Naive thymus-derived CD4-positive, alpha-beta T cell (primary cell): Measurements from ENCODE around the gene PXDN. TPM values are rescaled to one million over a fixed set of nuclear protein-coding genes. Genes with fewer than 3 reads are reported as not detected.

Experiments used
- ATAC-seq: fragments of 150-1000 bp; cut with Tn5 transposase; 2 replicates; pipeline ENCODE4 v1.10.0; 2021; ENCODE audit warnings: mild to moderate bottlenecking, moderate library complexity
- CTCF ChIA-PET: fragments of 350-600 bp; sonication (Branson Sonifier 250); formaldehyde crosslinking; loops from one replicate; lab custom pipeline; 2021; ENCODE audit warnings: antibody characterized with exemption; lab: Charles Lee
- POLR2A ChIA-PET: fragments of 350-600 bp; sonication (Branson Sonifier 250); formaldehyde crosslinking; loops from one replicate; lab custom pipeline; 2021; ENCODE audit warnings: antibody characterized with exemption, inconsistent platforms; lab: Charles Lee
- DNase-seq, 9 donors: peaks; one replicate each; pipeline versions ENCODE4 v3.0.0 to v3.0.0-alpha.2; 2020 to 2022; ENCODE audit warnings: mixed read lengths in 1 of 9
- H3K27ac ChIP-seq: one replicate; pipeline ENCODE4 v1.7.0; 2013; ENCODE audit warnings: mild to moderate bottlenecking, low read depth, low read length, moderate library complexity
- H3K27me3 ChIP-seq, 2 donors: one replicate each; pipeline ENCODE4 v1.7.0; 2013; ENCODE audit warnings: low read length in 2 of 2, mild to moderate bottlenecking in 2 of 2, moderate library complexity in 2 of 2; ENCODE audit not compliant: control insufficient read depth in 2 of 2, insufficient read depth in 2 of 2
- H3K36me3 ChIP-seq, 3 experiments: 1 replicate in 2 of 3; 2 replicates in 1 of 3; pipeline ENCODE4 v1.7.0; 2013; ENCODE audit warnings: low read length in 3 of 3, mild to moderate bottlenecking in 3 of 3, moderate library complexity in 1 of 3; ENCODE audit not compliant: insufficient read depth in 3 of 3, control insufficient read depth in 2 of 3
- H3K4me1 ChIP-seq, 2 donors: one replicate each; pipeline ENCODE4 v1.7.0; 2013; ENCODE audit warnings: low read length in 2 of 2, mild to moderate bottlenecking in 2 of 2, moderate library complexity in 1 of 2; ENCODE audit not compliant: control insufficient read depth in 2 of 2, insufficient read depth in 2 of 2
- H3K4me3 ChIP-seq: 2 replicates; pipeline ENCODE4 v1.7.0; 2013; ENCODE audit warnings: mild to moderate bottlenecking, low read length
- H3K9me3 ChIP-seq, 3 experiments: 1 replicate in 2 of 3; 2 replicates in 1 of 3; pipeline ENCODE4 v1.7.0; 2013; ENCODE audit warnings: low read length in 3 of 3; ENCODE audit not compliant: control insufficient read depth in 2 of 3
- H3K27ac Mint-ChIP-seq, 9 donors: one replicate each; pipeline ENCODE4 v1.8.0; 2020 to 2022; ENCODE audit warnings: mixed read lengths in 9 of 9, mild to moderate bottlenecking in 8 of 9, moderate library complexity in 5 of 9, inconsistent platforms in 2 of 9
- H3K27me3 Mint-ChIP-seq, 5 donors: one replicate each; pipeline ENCODE4 v1.8.0; 2021 to 2022; ENCODE audit warnings: mixed read lengths in 5 of 5, mild to moderate bottlenecking in 1 of 5
- H3K36me3 Mint-ChIP-seq, 5 donors: one replicate each; pipeline ENCODE4 v1.8.0; 2020 to 2022; ENCODE audit warnings: mixed read lengths in 5 of 5, mild to moderate bottlenecking in 3 of 5, inconsistent platforms in 1 of 5
- H3K4me1 Mint-ChIP-seq, 7 donors: one replicate each; pipeline ENCODE4 v1.8.0; 2020 to 2022; ENCODE audit warnings: mixed read lengths in 7 of 7, mild to moderate bottlenecking in 3 of 7, inconsistent platforms in 1 of 7
- H3K4me3 Mint-ChIP-seq, 10 donors: one replicate each; pipeline ENCODE4 v1.8.0; 2020 to 2022; ENCODE audit warnings: mild to moderate bottlenecking in 10 of 10, mixed read lengths in 10 of 10, moderate library complexity in 6 of 10, inconsistent platforms in 2 of 10
- H3K9me3 Mint-ChIP-seq, 11 donors: one replicate each; pipeline ENCODE4 v1.8.0; 2020 to 2022; ENCODE audit warnings: mixed read lengths in 11 of 11, mild to moderate bottlenecking in 4 of 11, inconsistent platforms in 1 of 11, moderate library complexity in 1 of 11
- intact Hi-C, 2 donors: fragments of 100-400 bp; cut with micrococcal nuclease; formaldehyde crosslinking; loops; one replicate each; pipeline ENCODE4 v1.15.1; 2023
- polyA plus RNA-seq, 2 donors: library from polyadenylated mRNA; unstranded; fragments of 300-500 nt; fragmentation: Illumina TruSeq; gene quantifications; one replicate each; pipeline ENCODE4 v1.2.3, GENCODE V29; 2021
- total RNA-seq, 6 experiments: library from RNA in 5 of 6; stranded (reverse) in 5 of 6; gene quantifications; 1 replicate in 5 of 6; 2 replicates in 1 of 6; pipeline ENCODE4 v1.2.3 and lab custom pipeline; 2021 to 2026

Gene PXDN
- total and polyA plus RNA-seq, 7 experiments from 2014 or later: 0.47 to 3.1 (median 1.00) TPM; not detected in 3

DNA sequence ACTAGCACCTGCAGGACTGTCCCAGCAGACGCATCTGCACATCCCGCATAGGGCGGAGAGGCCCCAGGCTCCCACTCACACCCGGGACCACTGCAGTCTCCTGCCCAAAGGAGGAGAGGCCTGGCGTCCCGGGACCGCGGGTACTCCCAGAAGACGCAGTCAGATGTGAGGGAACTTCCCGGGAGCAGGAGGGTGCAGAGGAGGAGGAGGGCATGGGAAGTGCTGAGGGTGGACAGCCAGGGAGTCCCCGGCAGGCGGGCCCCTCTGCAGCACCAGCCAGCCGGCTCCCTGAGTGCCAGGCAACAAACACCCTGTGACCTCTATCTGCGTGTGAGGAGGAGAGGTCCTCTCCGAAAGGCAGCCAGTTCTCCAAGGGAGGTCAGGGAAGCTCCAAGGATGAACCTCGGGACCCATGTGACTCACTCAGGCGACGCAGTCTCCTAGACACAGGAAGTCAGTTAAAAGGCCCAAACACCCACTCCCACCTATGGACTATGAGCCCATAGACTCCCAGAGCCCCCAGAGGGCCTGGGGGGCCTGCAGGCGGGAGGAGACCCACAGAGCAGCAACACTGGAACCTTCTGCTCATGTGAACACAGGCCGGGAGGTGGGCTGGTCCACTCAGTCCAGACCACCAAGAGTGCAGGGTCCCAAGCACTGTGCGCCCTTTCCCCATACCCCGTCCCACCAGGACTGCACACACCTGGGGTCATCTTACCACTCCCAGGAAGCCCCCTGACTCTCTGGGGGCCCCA lies 4.2 kb downstream of the PXDN start:
- H3K9me3 Mint-ChIP-seq: peaks cover 0 to 5% (median 0%) of the 10 kb centered on the region in 11 donors
- no peaks in the 10 kb centered on the region for H3K4me1 ChIP-seq
- H3K9me3 ChIP-seq: no peaks in the 10 kb centered on the region
- H3K4me3 Mint-ChIP-seq: peak overlapping the region in 1 of 10 donors; percentile 16
- H3K27me3 ChIP-seq: no peaks in the 10 kb centered on the region
- no peaks in the 10 kb centered on the region for H3K36me3 ChIP-seq
- H3K27ac ChIP-seq: no peak overlapping the region
- H3K27ac Mint-ChIP-seq: no peak overlapping the region
- H3K4me3 ChIP-seq: no peak overlapping the region
- ChIA-PET POLR2A (no interaction called here), CTCF (no interaction called here)
- no peak for ATAC-seq
- peaks cover 0 to 8% (median 4%) of the 10 kb centered on the region in 7 donors for H3K4me1 Mint-ChIP-seq
- intact Hi-C loops: no loop called here
- no peak for DNase-seq
- peaks cover 20 to 34% (median 24%) of the 10 kb centered on the region in 5 donors for H3K27me3 Mint-ChIP-seq
- no peaks in the 10 kb centered on the region for H3K36me3 Mint-ChIP-seq

DNA sequence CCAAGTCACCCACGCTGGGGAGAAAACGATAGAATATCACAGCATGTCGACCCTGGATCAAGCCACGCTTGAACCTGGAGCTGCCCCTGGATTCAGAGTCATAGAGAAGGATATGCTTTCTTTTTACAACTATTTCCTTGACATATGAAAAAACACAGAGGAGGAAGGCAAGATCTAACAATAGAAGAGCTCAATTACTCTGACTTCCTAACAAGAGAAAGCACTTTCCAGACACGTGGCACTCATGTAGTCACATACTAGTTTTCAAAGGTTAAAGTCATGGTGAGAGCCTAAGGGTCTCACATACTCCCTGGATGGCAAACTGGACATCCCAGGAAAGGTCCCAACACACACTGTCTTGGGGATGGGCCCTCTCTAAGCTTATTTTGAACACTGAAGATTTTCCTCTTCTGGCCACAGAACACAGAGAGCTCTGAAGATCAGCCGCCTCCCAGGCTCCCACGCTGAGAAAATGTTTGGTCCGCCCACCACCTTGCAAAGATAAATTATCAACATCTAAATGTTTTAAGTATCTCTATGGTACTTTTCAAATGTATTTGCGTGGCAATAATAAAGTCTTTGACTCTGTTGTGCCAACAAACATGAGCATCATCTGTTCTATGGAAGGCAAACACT lies 4.9 kb downstream of the PXDN start:
- H3K4me1 Mint-ChIP-seq: peaks cover 0 to 6% (median 2%) of the 10 kb centered on the region in 7 donors
- peaks cover 16 to 31% (median 22%) of the 10 kb centered on the region in 5 donors for H3K27me3 Mint-ChIP-seq
- Histone ChIP-seq H3K4me3 (no peak overlapping the region), H3K9me3 (no peaks in the 10 kb centered on the region), H3K4me1 (no peaks in the 10 kb centered on the region), H3K27ac (no peak overlapping the region), H3K27me3 (no peaks in the 10 kb centered on the region), H3K36me3 (no peaks in the 10 kb centered on the region)
- ChIA-PET CTCF (no interaction called here), POLR2A (no interaction called here)
- H3K9me3 Mint-ChIP-seq: peaks cover 0 to 5% (median 0%) of the 10 kb centered on the region in 11 donors
- H3K36me3 Mint-ChIP-seq: no peaks in the 10 kb centered on the region
- intact Hi-C loops: no loop called here
- DNase-seq: no peak
- H3K27ac Mint-ChIP-seq: no peak overlapping the region
- H3K4me3 Mint-ChIP-seq: no peak overlapping the region
- ATAC-seq: no peak

DNA sequence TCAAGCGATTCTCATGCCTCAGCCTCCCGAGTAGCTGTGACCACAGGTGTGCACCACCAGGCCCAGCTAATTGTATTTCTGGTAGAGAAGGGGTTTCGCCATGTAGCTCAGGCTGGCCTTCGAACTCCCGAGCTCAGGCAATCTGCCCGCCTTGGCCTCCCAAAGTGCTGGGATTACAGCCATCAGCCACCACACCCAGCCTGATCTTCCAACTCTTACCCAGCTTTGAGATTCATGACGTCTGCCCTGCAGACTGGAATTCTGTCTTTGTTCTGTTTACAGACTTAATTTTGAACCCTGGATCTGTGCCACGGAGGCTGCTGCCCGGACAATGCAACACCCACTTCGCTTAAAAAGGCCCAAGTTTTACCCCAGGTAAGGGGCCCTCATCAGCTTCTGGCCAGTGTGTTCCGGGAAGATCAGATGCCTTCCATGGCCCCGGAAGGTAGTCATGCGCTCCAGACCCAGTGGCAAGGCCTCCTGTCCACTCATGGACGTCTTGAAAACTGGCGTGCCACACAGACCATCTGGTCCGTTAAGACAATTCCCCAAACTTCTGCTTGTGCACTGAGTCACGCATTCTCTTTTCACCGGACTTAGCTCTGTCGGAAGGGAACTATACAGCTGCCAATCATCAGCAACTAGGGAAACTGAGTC lies 5.5 kb downstream of the PXDN start:
- no peaks in the 10 kb centered on the region for H3K4me1 ChIP-seq
- Mint-ChIP-seq H3K36me3 (no peaks in the 10 kb centered on the region), H3K4me3 (no peak overlapping the region), H3K9me3 (peaks cover 0 to 5% (median 0%) of the 10 kb centered on the region in 11 donors), H3K27ac (no peak overlapping the region), H3K27me3 (peaks cover 16 to 31% (median 22%) of the 10 kb centered on the region in 5 donors), H3K4me1 (peaks cover 0 to 6% (median 2%) of the 10 kb centered on the region in 7 donors)
- ChIA-PET POLR2A (no interaction called here), CTCF (interaction anchor here (0.6 kb wide), 1 partner anchor 10 kb away, joined by 3 read pairs; no protein-coding TSS in a partner anchor)
- H3K27ac ChIP-seq: no peak overlapping the region
- intact Hi-C loops: no loop called here
- no peaks in the 10 kb centered on the region for H3K36me3 ChIP-seq
- no peak for ATAC-seq
- H3K9me3 ChIP-seq: no peaks in the 10 kb centered on the region
- H3K27me3 ChIP-seq: no peaks in the 10 kb centered on the region
- no peak overlapping the region for H3K4me3 ChIP-seq
- DNase-seq: no peak

DNA sequence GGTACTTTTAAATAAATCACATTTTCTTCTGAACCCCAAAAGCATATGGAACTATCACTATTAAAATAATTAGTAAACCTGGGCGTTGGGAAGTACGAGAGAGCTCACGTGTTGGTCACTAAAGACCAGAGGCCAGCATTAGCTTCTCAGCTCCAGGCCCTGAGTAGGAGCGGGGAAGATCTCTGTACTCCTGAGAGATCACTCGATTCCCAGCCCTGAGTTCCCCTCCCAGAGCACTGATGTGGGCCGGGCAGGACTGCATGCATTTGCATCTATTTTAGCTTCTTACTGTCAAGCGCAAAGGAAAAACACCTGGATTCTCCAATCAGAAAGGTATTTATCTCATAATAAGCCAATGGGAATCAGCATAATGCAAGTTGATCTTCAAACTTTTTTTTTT lies 6.2 kb downstream of the PXDN start:
- Mint-ChIP-seq H3K4me1 (peaks cover 0 to 6% (median 2%) of the 10 kb centered on the region in 7 donors), H3K27ac (no peak overlapping the region), H3K4me3 (no peak overlapping the region), H3K9me3 (peaks cover 0 to 5% (median 0%) of the 10 kb centered on the region in 11 donors), H3K36me3 (no peaks in the 10 kb centered on the region), H3K27me3 (peaks cover 16 to 31% (median 22%) of the 10 kb centered on the region in 5 donors)
- H3K4me3 ChIP-seq: no peak overlapping the region
- ChIA-PET CTCF (interaction anchor here (0.6 kb wide), 1 partner anchor 10 kb away, joined by 3 read pairs; no protein-coding TSS in a partner anchor), POLR2A (no interaction called here)
- H3K9me3 ChIP-seq: no peaks in the 10 kb centered on the region
- no peaks in the 10 kb centered on the region for H3K27me3 ChIP-seq
- H3K27ac ChIP-seq: no peak overlapping the region
- no peaks in the 10 kb centered on the region for H3K4me1 ChIP-seq
- DNase-seq (no peak), ATAC-seq (no peak)
- intact Hi-C loops: no loop called here
- H3K36me3 ChIP-seq: no peaks in the 10 kb centered on the region

DNA sequence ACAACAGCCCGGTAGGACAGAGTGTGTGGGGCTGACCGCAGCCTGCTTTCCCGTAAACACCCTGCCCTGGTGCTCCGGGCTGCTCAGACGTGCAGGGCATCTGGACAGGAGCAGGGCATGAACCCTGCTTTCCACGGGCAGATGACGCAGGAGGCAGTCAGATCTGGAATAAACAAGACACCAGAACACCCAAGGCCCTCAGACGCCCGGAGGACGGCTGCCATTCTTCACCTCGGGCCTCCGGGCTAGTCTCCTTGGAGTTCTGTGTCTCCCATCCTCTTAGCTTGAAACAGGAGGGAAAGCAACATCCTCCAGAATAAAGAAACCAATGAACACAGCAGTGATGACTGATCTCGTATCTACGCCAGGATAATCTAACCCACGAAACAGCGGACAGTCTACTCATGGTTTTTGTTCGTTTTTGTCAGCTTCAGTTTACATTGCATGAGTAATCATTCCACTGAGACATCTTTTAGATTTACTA lies 7.3 kb downstream of the PXDN start:
- peaks cover 8 to 27% (median 12%) of the 10 kb centered on the region in 5 donors for H3K27me3 Mint-ChIP-seq
- DNase-seq: no peak
- ChIA-PET CTCF (no interaction called here), POLR2A (no interaction called here)
- no peak overlapping the region for H3K27ac Mint-ChIP-seq
- H3K36me3 Mint-ChIP-seq: no peaks in the 10 kb centered on the region
- H3K9me3 Mint-ChIP-seq: peaks cover 0 to 6% (median 0%) of the 10 kb centered on the region in 11 donors
- peaks cover 0 to 2% (median 0%) of the 10 kb centered on the region in 7 donors for H3K4me1 Mint-ChIP-seq
- Histone ChIP-seq H3K9me3 (no peaks in the 10 kb centered on the region), H3K36me3 (no peaks in the 10 kb centered on the region), H3K4me3 (no peak overlapping the region), H3K4me1 (no peaks in the 10 kb centered on the region), H3K27me3 (no peaks in the 10 kb centered on the region), H3K27ac (no peak overlapping the region)
- H3K4me3 Mint-ChIP-seq: no peak overlapping the region
- intact Hi-C loops: no loop called here
- ATAC-seq: no peak

DNA sequence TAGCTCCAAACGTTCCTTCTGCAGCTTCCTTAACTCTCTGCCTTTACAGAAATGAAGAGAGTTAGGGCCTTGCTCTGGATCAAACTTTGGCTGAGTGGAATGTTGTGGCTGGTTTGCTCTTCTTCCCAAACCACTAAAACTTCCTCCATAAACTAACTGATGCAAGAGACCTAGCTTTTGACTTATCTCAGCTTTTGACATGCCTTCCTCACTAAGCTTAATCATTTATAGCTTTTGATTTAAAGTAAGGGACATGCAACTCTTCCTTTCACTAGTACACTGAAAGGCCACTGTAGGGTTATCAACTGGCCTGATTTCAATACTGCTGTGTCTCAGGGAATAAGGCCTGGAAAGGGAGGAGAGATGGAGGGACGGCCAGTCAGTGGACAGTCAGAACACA lies 8.3 kb downstream of the PXDN start:
- intact Hi-C loops: no loop called here
- ChIA-PET POLR2A (no interaction called here), CTCF (no interaction called here)
- Mint-ChIP-seq H3K4me1 (no peaks in the 10 kb centered on the region), H3K27me3 (peaks cover 0 to 24% (median 3%) of the 10 kb centered on the region in 5 donors), H3K27ac (no peak overlapping the region), H3K9me3 (peaks cover 0 to 6% (median 0%) of the 10 kb centered on the region in 11 donors), H3K36me3 (no peaks in the 10 kb centered on the region), H3K4me3 (no peak overlapping the region)
- Histone ChIP-seq H3K36me3 (no peaks in the 10 kb centered on the region), H3K27me3 (no peaks in the 10 kb centered on the region), H3K4me3 (no peak overlapping the region), H3K27ac (no peak overlapping the region), H3K4me1 (no peaks in the 10 kb centered on the region), H3K9me3 (no peaks in the 10 kb centered on the region)
- no peak for ATAC-seq
- no peak for DNase-seq
